Measurements from ENCODE around the gene MMP20. TPM values are rescaled to one million over a fixed set of nuclear protein-coding genes. Genes with fewer than 3 reads are reported as not detected.

MMP20 gene
- total and polyA plus RNA-seq, 11 donors = not detected

GRCh38 chr11:102608699-102609098, 16.4 kb downstream of the MMP20 start:
- WGBS, 4 donors = 82 to 95% (median 87%) methylated on average over 3 of the region's 3 CpGs
- intact Hi-C loops (cut with DNase I) = no loop called here
- DNase-seq (no peak), ATAC-seq (no peak)
- no peak overlapping the region for H3K27ac ChIP-seq
- no peaks in the 10 kb centered on the region for H3K4me1 ChIP-seq
- H3K9me3 ChIP-seq = no peaks in the 10 kb centered on the region
- H3K27me3 ChIP-seq = no peaks in the 10 kb centered on the region
- no peak overlapping the region for H3K4me3 ChIP-seq
- no peaks in the 10 kb centered on the region for H3K36me3 ChIP-seq
- no peak for TF ChIP-seq POLR2A (IDR thresholded peaks at IDR 0.05)
- no peak for TF ChIP-seq CTCF (IDR thresholded peaks at IDR 0.05)

- Histone ChIP-seq H3K27me3 (no peaks in the 10 kb centered on the region), H3K4me1 (peaks cover 0 to 6% (median 0%) of the 10 kb centered on the region in 12 donors), H3K36me3 (no peaks in the 10 kb centered on the region)
Observed at GRCh38 chr11:102604875-102605274, 20.3 kb downstream of the MMP20 start.

GRCh38 chr11:102604011-102604410, 21.1 kb downstream of the MMP20 start:
- intact Hi-C loops (cut with DNase I) = no loop called here
- H3K4me1 ChIP-seq = peaks cover 0 to 14% (median 0%) of the 10 kb centered on the region in 12 donors
- H3K9me3 ChIP-seq = no peaks in the 10 kb centered on the region
- TF ChIP-seq CTCF (IDR thresholded peaks at IDR 0.05) (no peak), POLR2A (IDR thresholded peaks at IDR 0.05) (no peak)
- no peak overlapping the region for H3K4me3 ChIP-seq
- no peak for DNase-seq
- 65 to 71% (median 68%) methylated on average over 1 of the region's 1 CpG for WGBS, 4 donors
- ATAC-seq = peak in 3 of 4 donors; percentile 39 to 56 (median 55)
- H3K27me3 ChIP-seq = no peaks in the 10 kb centered on the region
- peak overlapping the region in 1 of 12 donors; percentile 2 for H3K27ac ChIP-seq
- no peaks in the 10 kb centered on the region for H3K36me3 ChIP-seq

More at GRCh38 chr11:102604875-102605274, 20.3 kb downstream of the MMP20 start:
- Histone ChIP-seq H3K9me3 (no peaks in the 10 kb centered on the region), H3K4me3 (no peak overlapping the region), H3K27ac (no peak overlapping the region)
- ATAC-seq = no peak
- TF ChIP-seq POLR2A (IDR thresholded peaks at IDR 0.05) (no peak), CTCF (IDR thresholded peaks at IDR 0.05) (no peak)
- intact Hi-C loops (cut with DNase I) = no loop called here
- no peak for DNase-seq
- WGBS, 4 donors = 68 to 86% (median 81%) methylated on average over 3 of the region's 3 CpGs

GRCh38 chr11:102603576-102603975, 21.6 kb downstream of the MMP20 start:
- 36 to 72% (median 58%) methylated on average over 5 of the region's 5 CpGs for WGBS, 4 donors
- intact Hi-C loops (cut with DNase I) = no loop called here
- Histone ChIP-seq H3K4me3 (no peak overlapping the region), H3K27ac (peak overlapping the region in 1 of 12 donors; percentile 3), H3K27me3 (no peaks in the 10 kb centered on the region), H3K36me3 (no peaks in the 10 kb centered on the region), H3K4me1 (peaks cover 0 to 14% (median 0%) of the 10 kb centered on the region in 12 donors), H3K9me3 (no peaks in the 10 kb centered on the region)
- no peak for TF ChIP-seq CTCF (IDR thresholded peaks at IDR 0.05)
- TF ChIP-seq POLR2A (IDR thresholded peaks at IDR 0.05) = no peak
- no peak for ATAC-seq
- DNase-seq = no peak

Measured in heart left ventricle (tissue), 16 donors.